GM10266 (cell line): ENCODE data around the gene ABTB2.

ENCODE experiments used
- DNase-seq: peaks from one replicate; pipeline ENCODE4 v3.0.0; 2012; ENCODE audit errors: extremely low spot score
- CTCF ChIP-seq: IDR thresholded peaks from 2 replicates; pipeline ENCODE4 v1.5.1; 2012; ENCODE audit warnings: mild to moderate bottlenecking, low read depth; ENCODE audit not compliant: control insufficient read depth, insufficient read depth; ENCODE audit errors: missing control alignments

ABTB2 gene

DNA sequence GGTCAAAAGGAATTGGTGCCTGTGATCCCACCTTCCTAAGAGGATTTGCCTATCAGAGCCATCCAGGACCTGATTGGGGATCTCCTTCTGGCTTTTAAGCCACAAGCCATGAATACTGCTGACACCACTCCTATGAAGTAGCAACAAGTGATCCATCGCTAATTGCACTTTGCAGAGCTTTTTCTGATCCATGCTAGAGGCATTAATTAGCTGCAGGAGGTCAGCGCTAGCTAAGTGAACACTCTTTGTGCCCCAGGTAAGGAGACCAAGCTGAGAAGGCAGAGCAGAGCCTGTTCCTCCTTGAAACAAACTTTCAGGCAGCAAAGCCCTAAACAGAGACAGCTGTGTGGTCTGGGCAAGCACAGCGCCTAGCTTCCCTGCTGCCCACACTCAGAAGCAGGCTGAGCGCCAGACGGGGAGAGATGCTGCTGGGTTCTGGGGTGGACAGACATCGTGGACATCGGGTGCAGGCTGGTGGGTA lies 122.2 kb downstream of the ABTB2 start:
- no peak for DNase-seq
- no peak for TF ChIP-seq CTCF

- no peak for TF ChIP-seq CTCF
- no peak for DNase-seq
Measured at GRCh38 chr11:34235189-34235588, 122.6 kb downstream of the ABTB2 start.

DNA sequence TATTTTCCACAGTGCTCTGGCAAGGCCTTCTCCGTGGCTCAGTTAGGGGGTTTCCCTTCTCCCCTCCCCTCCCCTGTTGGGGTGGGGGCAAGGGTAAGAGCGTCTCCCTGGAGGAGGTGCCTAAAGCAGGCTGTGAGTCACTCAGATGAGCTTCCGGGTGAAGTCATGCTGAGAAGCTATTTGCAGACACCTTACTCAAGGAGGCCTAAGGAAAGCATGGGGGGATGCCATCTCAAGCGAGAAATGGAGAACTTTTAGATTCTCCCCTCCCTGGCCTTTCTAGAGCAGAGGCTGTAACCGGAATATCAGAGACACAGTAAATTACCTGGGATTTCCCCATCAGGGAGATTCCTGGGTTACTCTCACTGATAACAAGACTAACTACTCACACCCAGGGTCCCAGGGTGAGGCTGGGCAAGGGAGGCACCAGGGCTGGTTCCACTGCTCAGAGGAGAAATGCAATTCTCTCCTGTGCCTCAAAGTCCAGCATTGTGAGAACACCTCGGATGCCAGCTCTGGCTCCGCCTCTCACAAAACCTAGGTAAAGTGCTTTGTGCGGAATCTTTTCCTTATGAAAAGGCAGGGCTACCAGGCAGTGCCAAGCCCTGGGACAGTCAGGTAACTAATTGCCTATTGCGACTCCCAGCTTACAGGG lies 123.6 kb downstream of the ABTB2 start:
- no peak for TF ChIP-seq CTCF
- peak; percentile 67 for DNase-seq

DNA sequence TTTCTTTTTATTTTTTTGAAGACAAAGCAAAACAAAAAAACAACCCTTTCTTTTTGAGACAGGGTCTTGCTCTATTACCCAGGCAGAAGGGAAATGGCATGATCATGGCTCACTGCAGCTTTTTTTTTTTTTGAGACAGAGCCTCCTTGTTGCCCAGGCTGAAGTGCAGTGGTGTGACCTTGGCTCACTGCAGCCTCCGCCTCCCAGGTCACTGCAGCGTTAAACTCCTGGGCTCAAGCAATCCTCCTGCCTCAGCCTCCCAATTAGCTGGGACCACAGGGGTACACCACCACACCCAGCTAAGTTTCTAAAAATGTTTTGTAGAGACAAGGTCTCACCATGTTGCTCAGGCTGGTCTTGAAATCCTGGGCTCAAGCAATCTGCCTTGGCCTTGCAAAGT lies 124.6 kb downstream of the ABTB2 start:
- DNase-seq, result no peak
- TF ChIP-seq CTCF, result no peak

DNA sequence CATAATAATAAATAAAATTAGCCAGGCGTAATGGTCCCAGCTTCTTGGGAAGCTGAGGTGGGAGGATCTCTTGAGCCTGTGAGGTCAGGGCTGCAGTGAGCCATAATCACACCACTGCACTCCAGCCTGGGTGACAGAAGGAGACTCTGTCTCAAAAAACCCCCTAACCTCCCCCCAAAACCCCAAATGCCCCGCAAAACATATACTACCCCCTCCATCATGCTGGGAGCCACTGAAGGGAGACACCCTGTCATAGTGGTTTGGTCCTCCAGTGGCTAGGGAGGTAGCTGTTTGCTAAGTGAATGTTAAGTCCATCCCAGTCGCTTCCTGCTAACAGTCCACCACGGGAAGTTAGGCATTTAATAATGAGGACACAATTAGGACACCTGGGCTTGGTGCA lies 125.0 kb downstream of the ABTB2 start:
- no peak for TF ChIP-seq CTCF
- DNase-seq, result no peak

GRCh38 chr11:34226210-34226609 lies 131.6 kb downstream of the ABTB2 start:
- no peak for DNase-seq
- TF ChIP-seq CTCF, result no peak

DNA sequence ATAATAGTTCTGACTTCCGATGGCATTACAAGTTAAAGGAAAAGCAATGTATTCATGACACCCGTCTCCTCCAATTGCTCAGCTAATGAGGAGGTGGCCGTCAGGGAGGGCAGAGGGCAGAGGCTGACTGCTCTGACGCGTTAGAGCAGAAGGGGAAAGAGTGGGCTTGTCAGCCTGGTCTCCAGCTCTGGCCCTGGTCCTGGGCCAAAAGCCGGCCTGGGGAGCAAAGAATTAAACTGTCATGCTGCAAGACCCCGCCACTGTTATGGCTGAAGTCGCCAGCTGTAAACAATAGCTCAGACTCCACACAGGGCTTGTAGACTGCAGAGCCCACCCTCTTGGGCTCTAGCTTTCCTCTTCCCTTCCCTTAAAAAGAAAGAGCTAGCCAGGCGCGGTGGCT lies 132.7 kb downstream of the ABTB2 start:
- no peak for DNase-seq
- no peak for TF ChIP-seq CTCF
